Measurements from ENCODE around the gene SNX13.

SNX13 gene

DNA sequence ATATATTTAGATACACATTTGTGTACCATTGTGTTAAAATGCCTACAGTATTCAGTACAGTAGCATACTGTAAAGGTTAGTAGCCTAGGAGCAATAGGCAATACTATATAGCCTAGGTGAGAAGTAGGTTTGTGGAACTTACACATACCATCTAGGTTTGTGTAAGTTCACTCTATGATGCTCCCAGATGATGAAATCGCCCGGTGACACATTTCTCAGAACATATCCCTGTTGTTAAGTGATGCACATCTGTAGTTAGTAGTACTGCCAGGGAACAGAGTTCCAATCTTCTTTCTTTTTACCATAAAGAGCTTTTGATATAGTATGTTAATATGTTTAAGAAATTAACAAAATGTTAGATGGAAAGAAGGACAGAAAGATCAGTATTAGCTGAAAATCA lies 138.2 kb downstream of the SNX13 start:
- no peak overlapping the region for H3K4me3 ChIP-seq (ENCODE audit: low read depth, low read length)
- DNase-seq (ENCODE audit: low read depth) = no peak
- TF ChIP-seq, protein P1, sequence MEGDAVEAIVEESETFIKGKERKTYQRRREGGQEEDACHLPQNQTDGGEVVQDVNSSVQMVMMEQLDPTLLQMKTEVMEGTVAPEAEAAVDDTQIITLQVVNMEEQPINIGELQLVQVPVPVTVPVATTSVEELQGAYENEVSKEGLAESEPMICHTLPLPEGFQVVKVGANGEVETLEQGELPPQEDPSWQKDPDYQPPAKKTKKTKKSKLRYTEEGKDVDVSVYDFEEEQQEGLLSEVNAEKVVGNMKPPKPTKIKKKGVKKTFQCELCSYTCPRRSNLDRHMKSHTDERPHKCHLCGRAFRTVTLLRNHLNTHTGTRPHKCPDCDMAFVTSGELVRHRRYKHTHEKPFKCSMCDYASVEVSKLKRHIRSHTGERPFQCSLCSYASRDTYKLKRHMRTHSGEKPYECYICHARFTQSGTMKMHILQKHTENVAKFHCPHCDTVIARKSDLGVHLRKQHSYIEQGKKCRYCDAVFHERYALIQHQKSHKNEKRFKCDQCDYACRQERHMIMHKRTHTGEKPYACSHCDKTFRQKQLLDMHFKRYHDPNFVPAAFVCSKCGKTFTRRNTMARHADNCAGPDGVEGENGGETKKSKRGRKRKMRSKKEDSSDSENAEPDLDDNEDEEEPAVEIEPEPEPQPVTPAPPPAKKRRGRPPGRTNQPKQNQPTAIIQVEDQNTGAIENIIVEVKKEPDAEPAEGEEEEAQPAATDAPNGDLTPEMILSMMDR (IDR thresholded peaks at IDR 0.05; ENCODE audit: insufficient read depth, low read depth, low read length, missing control alignments) = no peak

DNA sequence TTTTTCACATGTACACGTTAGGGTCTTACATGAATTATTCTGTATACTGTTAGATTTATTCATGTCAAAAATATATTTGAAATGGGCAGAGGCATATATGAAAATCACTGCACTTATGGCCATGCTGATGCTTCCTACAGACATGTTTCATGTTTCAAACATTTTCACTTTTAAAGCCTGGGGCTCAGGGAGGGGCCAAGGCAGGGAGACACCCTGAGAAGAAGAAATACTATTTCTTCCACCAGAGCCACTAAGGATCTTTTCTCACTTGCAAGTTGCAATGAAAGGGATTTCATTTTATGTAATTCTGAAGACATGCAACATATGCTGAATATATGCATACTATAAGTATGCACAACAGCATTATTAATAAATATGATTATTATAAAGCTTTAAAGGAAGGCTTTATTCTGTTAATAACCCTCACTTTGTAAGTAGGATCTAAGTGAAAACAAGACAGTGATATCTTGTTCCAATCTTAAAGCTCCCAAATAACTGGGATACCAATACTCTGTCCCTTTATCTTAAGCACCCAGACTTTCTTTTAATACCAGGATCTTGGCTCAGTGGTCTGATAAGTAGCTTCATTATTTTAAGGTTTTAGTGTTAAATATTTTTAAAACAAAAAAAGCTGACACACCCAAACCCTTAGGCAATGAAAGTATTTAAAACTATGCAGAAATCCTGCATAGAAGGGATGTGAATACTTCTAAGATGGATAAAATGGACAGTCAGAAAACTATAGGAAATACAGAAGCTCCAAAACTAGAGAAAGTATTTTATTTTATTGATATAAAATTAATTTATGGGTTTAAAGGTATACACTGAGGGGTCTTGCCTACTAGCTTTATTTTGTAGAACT lies 148.0 kb downstream of the SNX13 start:
- no peak for DNase-seq (ENCODE audit: low read depth)
- no peak overlapping the region for H3K4me3 ChIP-seq (ENCODE audit: low read depth, low read length)
- TF ChIP-seq, protein P1 (IDR thresholded peaks at IDR 0.05; ENCODE audit: insufficient read depth, low read depth, low read length, missing control alignments) = no peak

DNA sequence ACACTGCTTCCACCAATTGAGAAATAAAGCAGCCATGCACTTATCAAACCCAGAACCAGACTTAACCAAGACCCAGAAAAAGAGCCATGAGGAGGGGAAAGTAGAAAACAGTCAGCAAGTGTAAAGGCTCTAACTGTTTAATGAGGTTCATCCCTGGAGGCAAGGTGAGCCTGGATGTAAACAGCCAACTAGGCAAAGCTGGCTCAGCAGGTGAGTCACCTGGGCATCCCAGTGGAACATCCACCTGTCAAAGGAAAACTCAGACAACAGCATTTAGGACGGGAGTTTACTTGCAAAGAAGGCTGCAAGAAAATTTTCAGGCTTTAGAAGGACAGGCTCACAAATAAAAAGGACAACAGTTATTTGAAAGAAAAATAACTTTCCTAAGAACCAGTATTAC lies 153.0 kb downstream of the SNX13 start:
- TF ChIP-seq, protein P1 (IDR thresholded peaks at IDR 0.05; ENCODE audit: insufficient read depth, low read depth, low read length, missing control alignments) = no peak
- no peak for DNase-seq (ENCODE audit: low read depth)
- no peak overlapping the region for H3K4me3 ChIP-seq (ENCODE audit: low read depth, low read length)

DNA sequence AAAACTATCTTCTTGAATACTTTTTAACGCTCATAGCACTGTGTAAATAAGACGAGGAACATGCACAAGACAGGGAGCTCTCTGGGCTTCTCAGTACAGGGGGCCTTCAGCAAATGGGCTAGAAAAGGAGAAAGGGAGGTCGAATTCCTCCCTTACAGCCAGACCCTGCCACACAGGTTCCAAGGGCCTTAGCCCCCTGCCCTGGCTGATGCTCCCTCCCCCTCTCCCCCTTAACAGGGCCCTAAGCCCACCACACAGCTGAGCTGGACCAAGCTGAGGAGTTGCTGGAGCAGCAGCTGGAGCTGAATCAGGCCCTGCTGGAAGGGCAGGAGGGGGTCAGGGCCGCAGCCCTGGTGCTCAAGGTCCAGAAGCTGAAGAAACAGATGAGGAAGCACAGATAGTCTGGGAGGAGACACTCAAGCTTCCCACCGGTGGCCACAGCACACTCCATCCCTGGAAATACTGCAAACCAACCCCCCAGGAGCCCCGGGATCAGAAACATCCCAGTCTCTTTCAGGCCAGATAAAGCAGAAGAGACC lies 153.9 kb downstream of the SNX13 start:
- TF ChIP-seq, protein P1 (IDR thresholded peaks at IDR 0.05; ENCODE audit: insufficient read depth, low read depth, low read length, missing control alignments) = no peak
- no peak for DNase-seq (ENCODE audit: low read depth)
- H3K4me3 ChIP-seq (ENCODE audit: low read depth, low read length) = no peak overlapping the region

DNA sequence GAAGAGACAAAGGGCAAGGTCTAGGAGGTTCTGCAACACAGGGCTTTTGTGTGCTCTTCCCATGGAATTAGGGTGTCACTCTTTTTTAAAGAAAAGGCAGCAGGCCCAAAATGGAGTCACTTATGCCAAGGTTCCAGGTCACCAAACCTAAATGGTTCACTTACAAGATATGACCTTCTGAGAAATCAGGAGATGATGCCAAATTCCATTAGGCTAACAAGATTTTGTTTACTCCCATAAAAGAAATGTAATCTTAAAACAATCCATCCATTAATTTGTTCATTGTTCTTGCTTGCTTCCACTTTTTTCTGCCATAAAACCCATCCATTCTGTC lies 158.1 kb downstream of the SNX13 start:
- TF ChIP-seq, protein P1 (IDR thresholded peaks at IDR 0.05; ENCODE audit: insufficient read depth, low read depth, low read length, missing control alignments) = no peak
- DNase-seq (ENCODE audit: low read depth) = no peak
- no peak overlapping the region for H3K4me3 ChIP-seq (ENCODE audit: low read depth, low read length)

DNA sequence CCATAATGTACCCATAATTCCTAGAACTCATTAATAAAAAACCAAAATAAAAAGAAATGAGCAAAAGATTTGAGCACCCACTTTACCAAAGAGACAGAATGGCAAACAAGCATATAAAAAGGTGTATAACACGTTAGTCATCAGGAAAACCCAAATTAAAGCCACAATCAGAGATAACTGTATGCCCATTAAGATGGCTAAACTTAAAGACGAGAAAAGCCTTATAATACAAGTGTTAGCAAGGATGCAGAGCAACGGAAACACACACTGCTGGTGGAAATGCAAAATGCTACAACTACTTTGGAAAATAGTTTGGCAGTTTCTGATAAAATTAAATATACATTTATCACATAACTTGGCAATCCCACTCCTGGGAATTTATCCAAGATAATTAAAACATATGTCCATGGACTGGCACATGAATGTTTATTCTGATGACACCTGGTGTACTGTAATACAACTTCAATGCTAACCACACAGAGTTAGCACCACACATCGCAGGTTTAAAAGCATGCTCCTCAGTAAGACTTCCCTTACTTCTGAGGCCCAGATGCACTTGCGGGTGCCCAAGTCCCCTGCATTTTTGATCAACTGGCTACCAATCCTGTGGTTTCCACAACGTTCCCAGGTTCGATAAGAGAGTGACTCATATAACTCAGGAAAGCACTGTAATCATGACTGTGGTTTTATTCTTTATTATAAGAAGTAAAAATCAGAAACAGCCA lies 158.6 kb downstream of the SNX13 start:
- DNase-seq (ENCODE audit: low read depth) = no peak
- TF ChIP-seq, protein P1 (IDR thresholded peaks at IDR 0.05; ENCODE audit: insufficient read depth, low read depth, low read length, missing control alignments) = no peak

More for the DNA sequence above, 158.6 kb downstream of the SNX13 start:
- no peak overlapping the region for H3K4me3 ChIP-seq (ENCODE audit: low read depth, low read length)

Data from GM12865 (cell line).